ENCODE results near the gene GPR17. TPM values are rescaled to one million over a fixed set of nuclear protein-coding genes. Genes with fewer than 3 reads are reported as not detected.

The GPR17 gene
- polyA plus RNA-seq, 1 donor (not counting 4 experiments of a cell fraction or from before 2014, with no cell fraction given), result not detected

DNA sequence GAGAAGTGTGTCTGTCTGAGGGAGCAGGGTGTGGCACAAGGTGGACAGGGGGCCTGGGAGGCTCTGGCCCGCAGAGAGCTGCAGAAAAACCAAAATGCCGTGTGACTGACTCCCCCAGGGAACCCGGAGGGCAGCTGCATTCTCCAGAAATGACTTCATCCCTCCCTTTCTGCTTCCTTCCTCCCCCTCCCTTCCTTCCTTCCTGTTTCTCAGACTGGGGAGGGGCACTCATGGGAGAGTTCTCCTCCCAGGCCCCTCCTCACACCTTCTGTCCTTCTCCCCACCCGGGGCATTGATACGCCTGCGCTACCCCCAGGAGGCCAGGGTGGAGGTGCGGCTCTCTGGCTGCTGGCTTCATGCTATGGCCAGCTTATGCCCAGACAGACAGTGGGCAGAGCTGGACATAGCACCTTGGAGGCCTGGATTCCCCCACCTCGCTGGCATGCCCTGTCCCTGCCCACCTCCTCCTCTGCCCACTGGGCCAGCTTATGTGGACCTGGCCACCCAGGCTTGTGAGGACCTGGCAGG lies 8.2 kb upstream of the GPR17 start:
- peaks cover 12% of the 10 kb centered on the region for H3K4me1 ChIP-seq (ENCODE audit: control insufficient read depth, extremely low read depth, insufficient read depth, low read length)
- DNase-seq (ENCODE audit: low read depth, low spot score) (peak; percentile 75), FAIRE-seq (peak; percentile 94)
- TF ChIP-seq CTCF (optimal IDR thresholded peaks at IDR 0.05 in 1 of 3, IDR thresholded peaks at IDR 0.05 in 1 of 3, conservative IDR thresholded peaks at IDR 0.05 in 1 of 3; ENCODE audit: extremely low read depth in 1 of 3, insufficient read depth in 2 of 3, low read length in 3 of 3) (peak in 1 of 3 experiments; percentile 19), EZH2 (IDR thresholded peaks at IDR 0.05; ENCODE audit: low read length) (no peak)
- peak overlapping the region; percentile 60 for H3K27ac ChIP-seq (ENCODE audit: control insufficient read depth, insufficient read depth, low read length)
- H3K4me3 ChIP-seq (ENCODE audit: control insufficient read depth in 2 of 3, extremely low read depth in 1 of 3, insufficient read depth in 2 of 3, low read depth in 1 of 3, low read length in 3 of 3), result no peak overlapping the region
- H2AFZ ChIP-seq (ENCODE audit: control insufficient read depth, low read length), result peak overlapping the region; percentile 63
- H3K9me3 ChIP-seq (ENCODE audit: control insufficient read depth, low read depth, low read length), result no peaks in the 10 kb centered on the region
- peak overlapping the region; percentile 15 for H3K4me2 ChIP-seq (ENCODE audit: control insufficient read depth, extremely low read depth, insufficient read depth, low read depth, low read length)
- H3K9me1 ChIP-seq (ENCODE audit: control insufficient read depth, extremely low read depth, insufficient read depth, low read length), result no peaks in the 10 kb centered on the region
- no peaks in the 10 kb centered on the region for H3K36me3 ChIP-seq (ENCODE audit: control insufficient read depth in 2 of 2, extremely low read depth in 1 of 2, insufficient read depth in 2 of 2, low read length in 2 of 2)
- H3K9ac ChIP-seq (ENCODE audit: control insufficient read depth, extremely low read depth, insufficient read depth, low read length), result no peak overlapping the region
- H4K20me1 ChIP-seq (ENCODE audit: control insufficient read depth, extremely low read depth, insufficient read depth, low read length), result no peaks in the 10 kb centered on the region
- H3K79me2 ChIP-seq (ENCODE audit: control insufficient read depth, insufficient read depth, low read length), result no peaks in the 10 kb centered on the region
- H3K27me3 ChIP-seq (ENCODE audit: control insufficient read depth, extremely low read depth, insufficient read depth, low read length), result no peaks in the 10 kb centered on the region
- dilution Hi-C loops (cut with MboI; ENCODE audit: extremely low pct_ligation_motif_present, low sequenced_read_pairs), result no loop called here

GRCh38 chr2:127638361-127639110 lies 7.4 kb upstream of the GPR17 start:
- Histone ChIP-seq H4K20me1 (ENCODE audit: control insufficient read depth, extremely low read depth, insufficient read depth, low read length) (no peaks in the 10 kb centered on the region), H3K27ac (ENCODE audit: control insufficient read depth, insufficient read depth, low read length) (no peak overlapping the region), H3K79me2 (ENCODE audit: control insufficient read depth, insufficient read depth, low read length) (no peaks in the 10 kb centered on the region), H3K36me3 (ENCODE audit: control insufficient read depth in 2 of 2, extremely low read depth in 1 of 2, insufficient read depth in 2 of 2, low read length in 2 of 2) (no peaks in the 10 kb centered on the region), H3K4me1 (ENCODE audit: control insufficient read depth, extremely low read depth, insufficient read depth, low read length) (peaks cover 12% of the 10 kb centered on the region), H3K27me3 (ENCODE audit: control insufficient read depth, extremely low read depth, insufficient read depth, low read length) (no peaks in the 10 kb centered on the region), H3K9me3 (ENCODE audit: control insufficient read depth, low read depth, low read length) (no peaks in the 10 kb centered on the region), H3K4me2 (ENCODE audit: control insufficient read depth, extremely low read depth, insufficient read depth, low read depth, low read length) (no peak overlapping the region), H3K9ac (ENCODE audit: control insufficient read depth, extremely low read depth, insufficient read depth, low read length) (no peak overlapping the region), H3K4me3 (ENCODE audit: control insufficient read depth in 2 of 3, extremely low read depth in 1 of 3, insufficient read depth in 2 of 3, low read depth in 1 of 3, low read length in 3 of 3) (no peak overlapping the region), H3K9me1 (ENCODE audit: control insufficient read depth, extremely low read depth, insufficient read depth, low read length) (no peaks in the 10 kb centered on the region), H2AFZ (ENCODE audit: control insufficient read depth, low read length) (peak overlapping the region; percentile 63)
- TF ChIP-seq EZH2 (IDR thresholded peaks at IDR 0.05; ENCODE audit: low read length), result no peak
- TF ChIP-seq CTCF (optimal IDR thresholded peaks at IDR 0.05 in 1 of 3, IDR thresholded peaks at IDR 0.05 in 1 of 3, conservative IDR thresholded peaks at IDR 0.05 in 1 of 3; ENCODE audit: extremely low read depth in 1 of 3, insufficient read depth in 2 of 3, low read length in 3 of 3), result no peak
- dilution Hi-C loops (cut with MboI; ENCODE audit: extremely low pct_ligation_motif_present, low sequenced_read_pairs), result no loop called here
- DNase-seq (ENCODE audit: low read depth, low spot score) (no peak), FAIRE-seq (no peak)

Data from keratinocyte (primary cell).